HepG2 (cell line): ENCODE data around the gene ACP1. TPM values are rescaled to one million over a fixed set of nuclear protein-coding genes. Genes with fewer than 3 reads are reported as not detected.

Experiments used
- ATAC-seq: fragments of 200-7000 bp; cut with Tn5 transposase; 3 replicates; pipeline ENCODE4 v1.9.1; 2020; ENCODE audit warnings: mild to moderate bottlenecking, moderate library complexity
- BruUV-seq: library from RNA; stranded (reverse); fragments of 400-500 nt; replicated peaks from 2 replicates; lab custom pipeline; 2021; lab: Mats Ljungman, UMichigan
- CTCF ChIA-PET: fragments of 300-600 bp; formaldehyde crosslinking; extraction: SDS; loops from one replicate; lab custom pipeline; 2021; ENCODE audit warnings: low total read pairs, inconsistent platforms, low intra/inter-chr PET ratio; lab: Yijun Ruan, JAX
- POLR2A ChIA-PET: fragments of 350-600 bp; sonication (Branson Sonifier 250); formaldehyde crosslinking; loops from one replicate; lab custom pipeline; 2020; ENCODE audit warnings: antibody characterized with exemption, inconsistent platforms; lab: Yijun Ruan, JAX
- DNase-seq: peaks from one replicate; pipeline ENCODE4 v3.0.0-alpha.2; 2015; ENCODE audit warnings: low spot score
- FAIRE-seq: peaks from 3 replicates; lab custom pipeline; 2011; peaks lifted over from hg19 to GRCh38; lab: Jason Lieb, UNC
- H2AFZ ChIP-seq: one replicate; pipeline ENCODE4 v1.6.1; 2011; ENCODE audit warnings: low read length, inconsistent platforms
- H3K27ac ChIP-seq: fragments of 300-600 bp; 3 replicates; pipeline ENCODE4 v1.8.0; 2011; ENCODE audit warnings: mixed run types, mild to moderate bottlenecking, mixed read lengths, low read length, inconsistent platforms; ENCODE audit not compliant: insufficient read depth; ENCODE audit errors: extremely low read length
- H3K27me3 ChIP-seq, 2 experiments: fragments of 200-600 bp in 1 of 2; 2 replicates in 1 of 2; 3 replicates in 1 of 2; pipeline versions ENCODE4 v1.6.0 to v1.8.0; 2011; ENCODE audit warnings: low read length in 2 of 2, mild to moderate bottlenecking in 2 of 2, moderate library complexity in 2 of 2, inconsistent platforms in 1 of 2; ENCODE audit not compliant: insufficient read depth in 2 of 2, control insufficient read depth in 1 of 2
- H3K36me3 ChIP-seq, 2 experiments: fragments of 200-600 bp in 1 of 2; replicated peaks in 1 of 2; 2 replicates in 1 of 2; 3 replicates in 1 of 2; pipeline versions ENCODE4 v1.5.1 to v1.8.0; 2011; ENCODE audit warnings: low read length in 2 of 2, inconsistent platforms in 1 of 2; ENCODE audit not compliant: insufficient read depth in 2 of 2, control insufficient read depth in 1 of 2
- H3K4me1 ChIP-seq: 2 replicates; pipeline ENCODE4 v1.5.1; 2012; ENCODE audit warnings: low read length, inconsistent platforms; ENCODE audit not compliant: insufficient read depth
- H3K4me2 ChIP-seq: 2 replicates; pipeline ENCODE4 v1.6.0; 2011; ENCODE audit warnings: low read depth, low read length, inconsistent platforms
- H3K4me3 ChIP-seq, 3 experiments: fragments of 200-600 bp in 1 of 3; sonication (generic), shearing (Covaris generic) in 1 of 3; replicated peaks in 1 of 3; 2 replicates each; pipeline ENCODE4 v1.5.1; 2011 to 2016; ENCODE audit warnings: low read length in 3 of 3, inconsistent platforms in 2 of 3, low read depth in 2 of 3, mild to moderate bottlenecking in 2 of 3, control low read depth in 1 of 3, mixed read lengths in 1 of 3; ENCODE audit not compliant: insufficient read depth in 1 of 3
- H3K79me2 ChIP-seq: one replicate; pipeline ENCODE4 v1.6.1; 2011; ENCODE audit warnings: low read length, inconsistent platforms; ENCODE audit not compliant: insufficient read depth
- H3K9ac ChIP-seq: 2 replicates; pipeline ENCODE4 v1.6.0; 2011; ENCODE audit warnings: mild to moderate bottlenecking, low read depth, low read length, inconsistent platforms; ENCODE audit not compliant: insufficient read depth
- H3K9me3 ChIP-seq: 2 replicates; pipeline ENCODE4 v1.5.1; 2012; ENCODE audit warnings: mild to moderate bottlenecking, low read length
- H4K20me1 ChIP-seq: 2 replicates; pipeline ENCODE4 v1.6.0; 2011; ENCODE audit warnings: inconsistent platforms, mild to moderate bottlenecking, low read length, moderate library complexity; ENCODE audit not compliant: insufficient read depth
- CCDC6 ChIP-seq: sonication (generic); formaldehyde crosslinking; IDR thresholded peaks from 2 replicates; pipeline ENCODE4 v1.8.1; 2022; ENCODE audit warnings: mild to moderate bottlenecking, missing genetic modification reagents, moderate library complexity
- FOSL1 ChIP-seq: sonication (generic); formaldehyde crosslinking; IDR thresholded peaks from 2 replicates; pipeline ENCODE4 v1.9.0; 2021; ENCODE audit warnings: missing genetic modification reagents, borderline replicate concordance
- GLI4 ChIP-seq: sonication (generic); formaldehyde crosslinking; IDR thresholded peaks from 2 replicates; pipeline ENCODE4 v1.5.1; 2020; ENCODE audit warnings: missing genetic modification reagents, mild to moderate bottlenecking, moderate library complexity, borderline replicate concordance
- HNRNPH1 ChIP-seq: fragments of 200-400 bp; formaldehyde crosslinking; optimal IDR thresholded peaks from 2 replicates; pipeline ENCODE3; 2017; ENCODE audit warnings: mild to moderate bottlenecking, low read depth, low read length
- HNRNPLL ChIP-seq: fragments of 200-400 bp; formaldehyde crosslinking; IDR thresholded peaks from 2 replicates; pipeline ENCODE4 v1.6.1; 2017; ENCODE audit warnings: mild to moderate bottlenecking, low read depth, low read length; ENCODE audit not compliant: poor library complexity, severe bottlenecking
- MAZ ChIP-seq, 2 experiments: sonication (generic) in 1 of 2; formaldehyde crosslinking in 1 of 2; IDR thresholded peaks; 2 replicates each; pipeline versions ENCODE4 v1.5.0 to v1.6.1; 2012 to 2020; ENCODE audit warnings: low read depth in 2 of 2, mild to moderate bottlenecking in 2 of 2, borderline replicate concordance in 1 of 2, improper control_type of control experiment in 1 of 2, low read length in 1 of 2, missing genetic modification reagents in 1 of 2, moderate library complexity in 1 of 2
- MBD4 ChIP-seq: IDR thresholded peaks from 2 replicates; pipeline ENCODE4 v1.6.1; 2012; ENCODE audit warnings: low read length, inconsistent platforms, borderline replicate concordance
- MIXL1 ChIP-seq: IDR thresholded peaks from 2 replicates; pipeline ENCODE4 v1.6.1; 2016
- MTA3 ChIP-seq: sonication (generic); formaldehyde crosslinking; IDR thresholded peaks from 2 replicates; pipeline ENCODE4 v1.4.0; 2020; ENCODE audit warnings: missing genetic modification reagents
- ZFP41 ChIP-seq: sonication (generic); formaldehyde crosslinking; IDR thresholded peaks from 2 replicates; pipeline ENCODE4 v1.4.0; 2020; ENCODE audit warnings: mild to moderate bottlenecking, missing genetic modification reagents, borderline replicate concordance
- ZNF143 ChIP-seq: sonication (generic); formaldehyde crosslinking; IDR thresholded peaks from 2 replicates; pipeline ENCODE4 v1.4.0; 2020; ENCODE audit warnings: missing genetic modification reagents
- ZNF776 ChIP-seq: sonication (generic); formaldehyde crosslinking; IDR thresholded peaks from 2 replicates; pipeline ENCODE4 v1.4.0; 2020; ENCODE audit warnings: mild to moderate bottlenecking, missing genetic modification reagents
- ZSCAN25 ChIP-seq: sonication (generic); formaldehyde crosslinking; IDR thresholded peaks from 2 replicates; pipeline ENCODE4 v1.8.0; 2022; ENCODE audit warnings: mild to moderate bottlenecking, missing genetic modification reagents
- ZSCAN30 ChIP-seq: sonication (generic); formaldehyde crosslinking; IDR thresholded peaks from 2 replicates; pipeline ENCODE4 v1.5.0; 2020; ENCODE audit warnings: mild to moderate bottlenecking, missing genetic modification reagents
- WGBS: methylation state at CpG from one replicate; pipeline ENCODE4 v1.1.6; 2017; ENCODE audit warnings: low lambda C conversion rate; 5-methylcytosine and 5-hydroxymethylcytosine counted together
- in situ Hi-C: cut with HindIII; loops from 2 replicates; pipeline ENCODE4 v1.10.0; 2017; ENCODE audit warnings: low pct_unique_long_range_greater_than_20kb; ENCODE audit not compliant: extremely low pct_ligation_motif_present
- intact Hi-C: fragments of 100-400 bp; cut with micrococcal nuclease; formaldehyde crosslinking; loops from one replicate; pipeline ENCODE4 v1.10.0; 2022; ENCODE audit not compliant: unreplicated experiment
- polyA plus RNA-seq, 8 experiments: library from polyadenylated mRNA; depleted of rRNA in 3 of 8; stranded (reverse) in 7 of 8; unstranded in 1 of 8; fragments of >200 nt; fragmentation: Illumina TruSeq in 4 of 8; extraction: Trizol in 4 of 8; gene quantifications; 2 replicates each; pipeline versions ENCODE4 v1.2.1 to v1.2.3, GENCODE V29; 2011 to 2016; ENCODE audit warnings: low read depth in 4 of 8, missing spikeins in 1 of 8, mixed read lengths in 1 of 8; ENCODE audit not compliant: insufficient read depth in 1 of 8
- total RNA-seq, 5 experiments: library from RNA; depleted of rRNA; stranded (reverse); fragments of >200 nt; fragmentation: Illumina TruSeq; extraction: Trizol; gene quantifications; 2 replicates each; pipeline ENCODE4 v1.2.3, GENCODE V29; 2016; ENCODE audit warnings: low read depth in 1 of 5
- TF ChIP-seq, protein P1 (sequence below): sonication (generic); formaldehyde crosslinking; IDR thresholded peaks from 2 replicates; pipeline ENCODE4 v1.4.0; 2020; ENCODE audit warnings: missing genetic modification reagents, borderline replicate concordance
- TF ChIP-seq, protein P2 (sequence below): sonication (generic); formaldehyde crosslinking; IDR thresholded peaks from 2 replicates; pipeline ENCODE4 v1.5.1; 2020; ENCODE audit warnings: mild to moderate bottlenecking, moderate library complexity, missing genetic modification reagents
- TF ChIP-seq, protein P3 (sequence below): sonication (generic); formaldehyde crosslinking; IDR thresholded peaks from 2 replicates; pipeline ENCODE4 v1.4.0; 2020; ENCODE audit warnings: missing genetic modification reagents, mild to moderate bottlenecking, borderline replicate concordance
- TF ChIP-seq, protein P4 (sequence below): sonication (generic); formaldehyde crosslinking; IDR thresholded peaks from 2 replicates; pipeline ENCODE4 v1.4.0; 2020; ENCODE audit warnings: missing genetic modification reagents

ACP1 gene
- total and polyA plus RNA-seq, 2 of the 13 experiments (the other 11 are each of a cell fraction or from before 2014, with no cell fraction given), result 246 to 348 TPM

DNA sequence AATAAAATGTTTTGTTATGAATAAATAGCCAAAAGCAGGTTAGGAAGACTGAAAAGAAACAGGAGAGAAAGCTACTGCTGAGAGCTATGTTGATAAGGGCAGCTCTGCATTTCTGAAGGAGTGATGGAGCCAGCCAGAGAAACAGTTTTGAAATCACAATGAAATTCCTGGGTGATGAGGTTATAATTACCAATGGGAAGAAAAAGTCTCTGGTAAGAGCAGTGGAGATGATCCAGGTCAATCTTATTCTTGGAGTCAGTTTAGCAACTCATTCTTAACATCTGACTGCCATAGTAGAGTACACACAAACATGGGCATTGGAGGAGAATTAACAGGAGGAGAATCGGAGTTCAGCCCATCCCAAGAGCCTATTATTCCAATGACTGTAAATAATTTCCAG lies 20.8 kb downstream of the ACP1 start:
- no peak for FAIRE-seq
- no peak overlapping the region for H2AFZ ChIP-seq
- ChIA-PET CTCF (no interaction called here), POLR2A (interaction anchor here (1.0 to 1.9 kb wide), 3 partner anchors 9 to 110 kb away, joined by 3 to 7 read pairs (median 3); partner anchors contain the start of gene ACP1)
- in situ Hi-C loops, result loop anchor here (5.0 kb wide), 1 partner anchor 38 kb away; no protein-coding TSS in a partner anchor
- H4K20me1 ChIP-seq, result no peaks in the 10 kb centered on the region
- H3K4me1 ChIP-seq, result peaks cover 10% of the 10 kb centered on the region
- BruUV-seq, result no TSS peak
- H3K4me3 ChIP-seq, result no peak overlapping the region
- no peak for DNase-seq
- 68% methylated on average over 1 of the region's 1 CpG for WGBS
- ATAC-seq, result no peak
- no peaks in the 10 kb centered on the region for H3K79me2 ChIP-seq
- no peaks in the 10 kb centered on the region for H3K9me3 ChIP-seq
- no peak overlapping the region for H3K4me2 ChIP-seq
- intact Hi-C loops, result no loop called here
- peaks cover 8 to 13% of the 10 kb centered on the region in 2 experiments for H3K36me3 ChIP-seq
- no peak overlapping the region for H3K9ac ChIP-seq
- peaks cover 3 to 16% of the 10 kb centered on the region in 2 experiments for H3K27me3 ChIP-seq
- no peak overlapping the region for H3K27ac ChIP-seq
- TF ChIP-seq ZSCAN30 (CRISPR knock-in tag) (no peak), ZSCAN25 (no peak), HNRNPH1 (no peak), ZFP41 (CRISPR knock-in tag) (no peak), MAZ (IDR thresholded peaks at IDR 0.05; ENCODE audit: borderline replicate concordance, low read depth, low read length) (no peak), MAZ (CRISPR knock-in tag; IDR thresholded peaks at IDR 0.05; ENCODE audit: low read depth) (no peak), ZNF776 (CRISPR knock-in tag) (no peak), FOSL1 (no peak), ZNF143 (CRISPR knock-in tag) (no peak), MBD4 (no peak), MIXL1 (CRISPR knock-in tag) (no peak), MTA3 (CRISPR knock-in tag) (no peak), GLI4 (CRISPR knock-in tag) (no peak), HNRNPLL (no peak), CCDC6 (CRISPR knock-in tag) (no peak)
- TF ChIP-seq, protein P1, sequence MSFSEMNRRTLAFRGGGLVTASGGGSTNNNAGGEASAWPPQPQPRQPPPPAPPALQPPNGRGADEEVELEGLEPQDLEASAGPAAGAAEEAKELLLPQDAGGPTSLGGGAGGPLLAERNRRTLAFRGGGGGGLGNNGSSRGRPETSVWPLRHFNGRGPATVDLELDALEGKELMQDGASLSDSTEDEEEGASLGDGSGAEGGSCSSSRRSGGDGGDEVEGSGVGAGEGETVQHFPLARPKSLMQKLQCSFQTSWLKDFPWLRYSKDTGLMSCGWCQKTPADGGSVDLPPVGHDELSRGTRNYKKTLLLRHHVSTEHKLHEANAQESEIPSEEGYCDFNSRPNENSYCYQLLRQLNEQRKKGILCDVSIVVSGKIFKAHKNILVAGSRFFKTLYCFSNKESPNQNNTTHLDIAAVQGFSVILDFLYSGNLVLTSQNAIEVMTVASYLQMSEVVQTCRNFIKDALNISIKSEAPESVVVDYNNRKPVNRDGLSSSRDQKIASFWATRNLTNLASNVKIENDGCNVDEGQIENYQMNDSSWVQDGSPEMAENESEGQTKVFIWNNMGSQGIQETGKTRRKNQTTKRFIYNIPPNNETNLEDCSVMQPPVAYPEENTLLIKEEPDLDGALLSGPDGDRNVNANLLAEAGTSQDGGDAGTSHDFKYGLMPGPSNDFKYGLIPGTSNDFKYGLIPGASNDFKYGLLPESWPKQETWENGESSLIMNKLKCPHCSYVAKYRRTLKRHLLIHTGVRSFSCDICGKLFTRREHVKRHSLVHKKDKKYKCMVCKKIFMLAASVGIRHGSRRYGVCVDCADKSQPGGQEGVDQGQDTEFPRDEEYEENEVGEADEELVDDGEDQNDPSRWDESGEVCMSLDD, result no peak
- TF ChIP-seq, protein P2, sequence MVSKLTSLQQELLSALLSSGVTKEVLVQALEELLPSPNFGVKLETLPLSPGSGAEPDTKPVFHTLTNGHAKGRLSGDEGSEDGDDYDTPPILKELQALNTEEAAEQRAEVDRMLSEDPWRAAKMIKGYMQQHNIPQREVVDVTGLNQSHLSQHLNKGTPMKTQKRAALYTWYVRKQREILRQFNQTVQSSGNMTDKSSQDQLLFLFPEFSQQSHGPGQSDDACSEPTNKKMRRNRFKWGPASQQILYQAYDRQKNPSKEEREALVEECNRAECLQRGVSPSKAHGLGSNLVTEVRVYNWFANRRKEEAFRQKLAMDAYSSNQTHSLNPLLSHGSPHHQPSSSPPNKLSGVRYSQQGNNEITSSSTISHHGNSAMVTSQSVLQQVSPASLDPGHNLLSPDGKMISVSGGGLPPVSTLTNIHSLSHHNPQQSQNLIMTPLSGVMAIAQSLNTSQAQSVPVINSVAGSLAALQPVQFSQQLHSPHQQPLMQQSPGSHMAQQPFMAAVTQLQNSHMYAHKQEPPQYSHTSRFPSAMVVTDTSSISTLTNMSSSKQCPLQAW (CRISPR knock-in tag), result no peak
- TF ChIP-seq, protein P3, sequence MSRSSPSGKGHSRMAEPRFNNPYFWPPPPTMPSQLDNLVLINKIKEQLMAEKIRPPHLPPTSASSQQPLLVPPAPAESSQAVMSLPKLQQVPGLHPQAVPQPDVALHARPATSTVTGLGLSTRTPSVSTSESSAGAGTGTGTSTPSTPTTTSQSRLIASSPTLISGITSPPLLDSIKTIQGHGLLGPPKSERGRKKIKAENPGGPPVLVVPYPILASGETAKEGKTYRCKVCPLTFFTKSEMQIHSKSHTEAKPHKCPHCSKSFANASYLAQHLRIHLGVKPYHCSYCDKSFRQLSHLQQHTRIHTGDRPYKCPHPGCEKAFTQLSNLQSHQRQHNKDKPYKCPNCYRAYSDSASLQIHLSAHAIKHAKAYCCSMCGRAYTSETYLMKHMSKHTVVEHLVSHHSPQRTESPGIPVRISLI, result no peak
- TF ChIP-seq, protein P4, sequence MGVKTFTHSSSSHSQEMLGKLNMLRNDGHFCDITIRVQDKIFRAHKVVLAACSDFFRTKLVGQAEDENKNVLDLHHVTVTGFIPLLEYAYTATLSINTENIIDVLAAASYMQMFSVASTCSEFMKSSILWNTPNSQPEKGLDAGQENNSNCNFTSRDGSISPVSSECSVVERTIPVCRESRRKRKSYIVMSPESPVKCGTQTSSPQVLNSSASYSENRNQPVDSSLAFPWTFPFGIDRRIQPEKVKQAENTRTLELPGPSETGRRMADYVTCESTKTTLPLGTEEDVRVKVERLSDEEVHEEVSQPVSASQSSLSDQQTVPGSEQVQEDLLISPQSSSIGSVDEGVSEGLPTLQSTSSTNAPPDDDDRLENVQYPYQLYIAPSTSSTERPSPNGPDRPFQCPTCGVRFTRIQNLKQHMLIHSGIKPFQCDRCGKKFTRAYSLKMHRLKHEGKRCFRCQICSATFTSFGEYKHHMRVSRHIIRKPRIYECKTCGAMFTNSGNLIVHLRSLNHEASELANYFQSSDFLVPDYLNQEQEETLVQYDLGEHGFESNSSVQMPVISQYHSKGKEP (CRISPR knock-in tag), result no peak
